Left ventricle myocardium superior (tissue), 1 donor: ENCODE measurements around the gene JMJD8. TPM values are rescaled to one million over a fixed set of nuclear protein-coding genes. Genes with fewer than 3 reads are reported as not detected.

ENCODE experiments used
- ATAC-seq: fragments of 200-7000 bp; cut with Tn5 transposase; one replicate; pipeline ENCODE4 v1.9.1; 2020; ENCODE audit warnings: mild to moderate bottlenecking, moderate library complexity
- DNase-seq: peaks from one replicate; pipeline ENCODE4 v3.0.0-alpha.2; 2020
- intact Hi-C: fragments of 100-400 bp; cut with micrococcal nuclease; formaldehyde crosslinking; loops from one replicate; pipeline ENCODE4 v1.11.0; 2022
- total RNA-seq: library from RNA; stranded (reverse); fragmentation: NEBNext Ultra II Directional; extraction: Animal tissue kit (Norgen Biotek cat#: 25700); gene quantifications from one replicate; pipeline ENCODE4 v1.2.1, GENCODE V29; 2021
- donor health status: DM: no; HTN: yes; CAD: no; lungs with severe emphysema.

JMJD8 gene
- total RNA-seq, 1 donor from 2014 or later: 49.0 TPM

DNA sequence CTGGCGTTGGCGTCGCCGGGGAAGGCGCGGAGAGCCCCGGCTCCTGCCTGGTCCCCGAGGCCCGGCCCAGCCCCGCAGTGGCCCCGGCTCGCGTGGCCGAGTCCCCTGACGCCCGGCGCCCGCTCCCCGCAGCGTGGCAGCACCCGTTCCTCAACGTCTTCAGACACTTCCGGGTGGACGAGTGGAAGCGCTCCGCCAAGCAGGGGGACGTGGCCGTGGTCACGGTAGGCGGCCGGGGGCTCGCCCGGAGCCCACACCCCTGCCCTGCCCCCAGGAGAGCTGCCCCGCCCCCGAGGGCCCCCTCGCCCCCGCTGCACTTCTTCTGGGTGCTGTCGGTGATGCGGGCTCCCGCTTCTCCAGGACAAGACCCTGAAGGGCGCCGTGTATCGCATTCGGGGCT, 34.5 kb downstream of the JMJD8 start:
- peak; percentile 0 for ATAC-seq
- intact Hi-C loops: no loop called here

DNA sequence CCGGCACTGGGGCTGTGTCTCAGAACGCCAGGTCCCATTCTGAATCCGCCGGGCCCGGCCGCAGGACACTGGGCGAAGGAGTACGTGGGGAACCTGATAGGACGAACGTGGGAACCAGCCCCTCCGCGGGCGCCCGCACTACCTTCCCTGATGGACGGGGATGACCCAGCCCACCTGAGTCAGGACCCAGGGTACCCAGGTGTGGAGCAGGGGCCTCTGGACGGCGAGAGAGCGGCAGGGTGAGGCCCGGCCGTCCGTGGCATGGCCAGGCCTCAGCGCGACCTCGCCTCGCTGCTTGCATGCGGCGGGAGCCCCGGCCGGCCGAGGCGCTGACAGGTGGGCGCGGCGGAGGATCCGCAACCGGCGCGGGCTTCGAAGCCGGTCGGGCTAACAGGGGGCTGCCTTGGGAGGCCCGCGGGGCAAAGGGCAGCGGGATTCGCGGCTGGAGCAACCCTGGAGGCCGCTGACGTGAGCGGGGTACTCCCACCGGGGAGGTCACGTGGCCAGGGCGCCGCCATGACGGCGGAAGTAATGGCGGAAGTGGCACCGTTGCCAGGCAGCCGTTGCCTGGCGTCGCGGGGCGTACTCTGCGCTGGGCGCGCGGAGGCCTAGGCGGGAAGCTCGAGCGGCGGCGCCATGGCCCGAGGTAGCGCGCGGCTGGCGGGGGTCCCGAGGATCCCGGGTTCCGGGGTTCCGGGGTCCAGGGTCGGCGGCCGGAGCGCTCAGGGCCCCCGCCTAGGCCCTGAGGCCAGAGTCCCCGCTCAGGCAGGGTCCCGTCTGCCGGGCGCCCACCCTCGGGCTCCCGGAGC, 35.1 kb downstream of the JMJD8 start, which contains the start of gene WDR90:
Gene WDR90 (plus strand): TSS at position 585 of the 809 bp plus-strand sequence. CDS start 52 bp downstream, at position 637.
- ATAC-seq (peak; percentile 83), DNase-seq (peak; percentile 97)
- intact Hi-C loops: no loop called here

More for the DNA sequence above, 34.5 kb downstream of the JMJD8 start:
- no peak for DNase-seq

DNA sequence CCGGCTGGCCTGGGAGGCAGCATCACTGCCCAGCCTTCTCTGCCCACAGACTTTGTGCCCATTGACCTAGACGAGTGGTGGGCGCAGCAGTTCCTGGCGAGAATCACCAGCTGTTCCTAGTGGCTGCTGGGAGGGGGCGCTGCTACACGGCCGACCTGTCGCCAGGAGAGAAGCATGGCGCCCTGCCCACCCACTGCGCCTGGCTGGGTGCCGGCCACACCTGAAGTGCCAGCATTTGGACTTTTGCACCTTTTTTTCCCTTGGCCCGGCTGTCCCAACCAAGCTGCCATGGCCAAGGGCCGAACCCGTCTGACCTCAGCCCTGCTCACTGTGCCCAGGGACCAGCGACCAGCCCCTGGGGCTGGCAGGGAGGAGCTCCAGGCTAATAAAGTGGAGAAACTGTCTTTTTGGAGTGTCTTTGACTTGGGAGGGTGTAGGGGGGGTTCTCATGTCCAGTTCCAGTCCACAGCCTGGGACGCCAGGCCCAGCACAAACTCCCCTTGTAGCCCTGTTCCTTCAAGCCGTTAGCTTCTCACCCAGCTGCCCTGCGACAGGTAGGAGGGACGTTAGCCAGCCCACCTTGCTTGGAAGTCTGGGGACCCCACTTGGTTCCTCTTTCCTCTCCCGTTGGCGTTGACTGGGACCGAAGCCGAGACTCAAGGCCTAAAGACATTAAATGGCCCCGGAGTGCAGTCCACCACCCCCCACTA, 35.9 kb downstream of the JMJD8 start:
- DNase-seq (no peak), ATAC-seq (no peak)
- intact Hi-C loops: no loop called here

DNA sequence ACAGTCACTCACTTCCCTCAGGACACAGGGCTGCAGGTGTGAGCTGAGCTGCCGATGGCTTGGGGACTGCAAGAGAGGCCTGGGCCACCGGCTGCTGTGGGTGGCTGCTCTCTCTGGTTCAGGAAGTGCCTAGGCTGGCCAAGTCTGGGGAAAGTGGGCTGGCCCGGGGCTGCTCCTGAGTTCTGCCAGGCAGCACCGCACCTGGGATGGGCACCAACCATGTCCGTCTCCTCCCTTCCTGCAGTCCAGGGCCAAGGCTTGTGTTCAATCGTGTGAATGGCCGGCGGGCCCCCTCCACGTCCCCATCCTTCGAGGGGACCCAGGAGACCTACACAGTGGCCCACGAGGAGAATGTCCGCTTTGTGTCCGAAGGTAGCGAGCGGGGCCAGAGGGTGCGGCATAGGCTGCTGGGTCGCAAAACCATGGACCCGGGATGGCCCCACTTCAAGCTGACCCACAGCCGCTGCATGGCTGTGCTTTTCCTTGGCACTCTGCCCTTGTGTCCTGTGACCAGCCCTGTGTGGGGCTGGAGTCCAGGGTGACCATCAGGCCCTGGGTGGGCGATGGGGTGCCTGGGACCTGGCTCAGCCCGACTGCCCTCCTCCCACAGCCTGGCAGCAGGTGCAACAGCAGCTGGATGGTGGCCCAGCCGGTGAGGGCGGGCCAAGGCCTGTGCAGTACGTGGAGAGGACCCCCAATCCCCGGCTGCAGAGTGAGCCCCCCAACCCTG, 36.8 kb downstream of the JMJD8 start:
- ATAC-seq (peak; percentile 1), DNase-seq (no peak)
- intact Hi-C loops: no loop called here

DNA sequence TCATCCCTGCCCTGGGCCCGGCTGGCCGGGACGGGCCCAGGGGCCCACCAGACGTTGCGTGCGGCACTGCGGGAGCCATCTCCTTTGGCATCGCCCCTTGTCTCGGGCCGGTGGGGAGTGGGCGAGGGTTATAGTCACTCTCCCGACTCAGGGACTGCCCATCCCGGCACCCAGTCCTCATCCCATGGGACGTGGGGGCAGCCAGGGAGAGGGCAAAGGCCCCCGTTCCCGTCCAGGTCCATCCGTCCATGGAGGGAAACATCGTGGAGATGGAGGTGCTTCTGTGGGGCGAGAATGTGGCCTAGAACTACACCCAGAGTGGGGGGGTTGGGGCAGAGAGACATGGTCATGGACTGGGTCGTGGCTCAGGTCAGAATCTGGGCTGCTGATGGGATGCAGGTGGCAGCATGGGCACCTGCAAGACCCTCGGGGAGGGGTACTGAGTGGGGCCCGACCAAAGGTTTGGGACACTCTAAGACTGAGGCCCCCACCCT, 37.4 kb downstream of the JMJD8 start:
- DNase-seq (no peak), ATAC-seq (no peak)
- intact Hi-C loops: no loop called here

DNA sequence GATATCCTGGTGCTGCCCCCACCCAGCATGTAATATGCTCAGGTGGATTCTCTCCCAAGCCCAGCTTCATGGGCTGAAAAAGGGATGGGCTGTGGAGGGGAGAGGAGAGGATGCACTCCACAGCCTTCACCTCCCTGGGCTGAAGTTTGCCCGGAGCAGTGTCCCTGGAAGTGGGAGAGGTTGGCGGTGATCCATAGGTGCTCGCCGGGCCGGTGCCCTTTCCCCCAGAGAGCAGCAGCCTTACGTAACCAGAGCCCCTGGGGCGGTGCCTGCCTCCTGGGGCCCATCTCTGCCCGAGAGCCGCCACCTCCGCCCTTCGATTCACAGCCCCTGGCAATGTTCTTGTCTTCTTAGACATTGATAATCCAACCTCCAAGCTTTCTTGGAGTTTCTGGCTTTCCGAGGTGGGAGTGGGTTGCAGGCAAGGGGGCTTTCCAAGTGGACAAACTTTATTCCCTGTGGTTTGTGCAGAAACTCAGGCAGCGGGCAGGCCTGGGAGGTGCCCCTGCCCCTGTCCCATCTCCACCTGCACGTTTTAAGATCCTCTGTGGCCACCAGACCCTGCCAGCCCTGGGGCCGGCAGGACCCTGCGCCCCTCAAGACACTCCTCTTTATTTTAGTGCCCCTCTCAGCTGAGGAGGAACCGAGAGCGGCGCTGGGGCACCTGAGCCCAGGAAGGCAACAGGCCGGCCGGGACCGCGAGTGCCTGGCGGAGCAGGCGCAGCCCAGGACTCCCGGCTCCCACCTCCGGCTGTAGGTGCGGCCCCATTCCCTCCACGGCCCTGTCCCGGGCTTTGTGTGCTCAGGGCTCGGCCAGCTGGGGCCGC, 38.1 kb downstream of the JMJD8 start:
- intact Hi-C loops: no loop called here
- peak; percentile 52 for ATAC-seq
- peak; percentile 88 for DNase-seq

DNA sequence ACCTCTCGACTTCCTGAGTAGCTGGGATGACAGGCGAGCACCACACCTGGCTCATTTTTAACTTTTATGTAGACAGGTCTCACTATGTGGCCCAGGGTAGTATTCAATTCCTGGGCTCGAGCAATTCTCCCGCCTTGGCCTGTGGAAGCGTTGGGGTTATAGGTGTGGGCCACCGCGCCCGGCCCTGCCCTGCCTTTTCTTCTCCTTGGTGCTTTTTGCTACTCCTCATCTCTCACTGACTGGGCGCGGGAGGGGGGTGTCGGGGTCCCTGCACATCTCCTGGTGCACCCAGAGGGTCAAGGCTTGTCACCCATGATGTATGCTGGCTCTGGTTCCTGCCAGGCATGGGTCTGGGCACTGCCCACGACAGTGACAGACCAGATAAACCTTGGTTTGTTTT, 39.6 kb downstream of the JMJD8 start:
- intact Hi-C loops: no loop called here
- no peak for ATAC-seq

DNA sequence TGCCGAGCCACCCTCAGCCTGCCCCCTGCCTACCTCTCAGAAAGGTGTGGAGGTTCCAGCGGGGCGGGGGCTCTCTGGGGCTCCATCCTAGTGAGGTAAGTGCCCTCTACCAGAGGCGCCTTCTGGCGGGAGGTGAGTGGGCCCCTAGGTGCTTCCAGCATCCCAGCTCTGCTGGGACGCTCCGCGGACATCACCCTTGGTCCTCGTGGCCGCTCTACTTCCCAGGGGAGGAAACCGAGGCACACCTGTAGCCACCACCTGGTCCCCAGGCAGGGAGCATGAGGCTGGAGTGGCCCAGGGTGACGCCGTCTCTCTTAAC, 41.1 kb downstream of the JMJD8 start:
- peak; percentile 51 for DNase-seq
- no peak for ATAC-seq
- intact Hi-C loops: no loop called here

More for the DNA sequence above, 39.6 kb downstream of the JMJD8 start:
- DNase-seq: no peak

DNA sequence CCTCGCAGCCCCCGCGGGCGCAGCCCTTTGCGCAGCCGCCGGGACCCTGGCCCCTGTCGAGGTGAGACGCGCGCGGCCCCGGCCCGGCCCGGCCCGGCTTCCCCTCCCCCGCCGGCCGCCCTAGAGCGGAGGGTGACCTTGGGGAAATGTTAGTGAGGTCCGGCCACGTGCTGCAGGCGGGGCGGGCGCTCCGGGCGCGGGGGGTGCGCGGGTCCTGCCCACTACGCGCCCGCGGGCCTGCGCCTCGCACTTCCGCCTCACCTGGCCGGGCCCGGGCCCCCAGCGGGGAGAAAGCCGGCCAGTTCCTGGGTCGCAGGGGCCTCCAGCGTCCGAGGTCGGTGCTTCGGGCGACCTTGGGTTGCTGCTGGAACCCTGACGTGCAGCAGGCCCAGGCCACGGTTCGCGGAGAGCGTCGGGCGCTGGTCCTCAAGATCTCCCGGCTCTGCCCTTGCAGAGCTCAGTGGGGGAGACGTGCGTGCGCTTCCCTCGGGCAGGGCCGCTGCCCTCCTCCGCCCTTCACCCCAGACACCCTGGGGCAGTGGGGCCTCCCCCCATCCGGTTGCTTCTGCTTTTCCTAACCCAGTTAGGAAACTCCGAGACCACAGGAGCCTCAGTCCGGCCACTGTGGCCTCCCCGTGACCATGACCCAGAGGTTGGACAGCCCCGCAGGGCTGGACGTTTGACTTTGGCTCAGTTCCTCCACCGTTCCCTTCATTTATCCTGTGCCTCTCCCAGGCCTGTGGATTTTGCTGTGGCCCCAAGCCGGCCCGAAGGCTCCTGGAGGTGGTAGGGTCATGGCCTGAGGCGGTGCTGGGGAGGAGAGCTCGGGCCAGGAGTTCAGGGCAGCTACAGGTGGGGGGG, 41.7 kb downstream of the JMJD8 start:
- ATAC-seq: peak; percentile 43
- intact Hi-C loops: no loop called here
- DNase-seq: peak; percentile 84

DNA sequence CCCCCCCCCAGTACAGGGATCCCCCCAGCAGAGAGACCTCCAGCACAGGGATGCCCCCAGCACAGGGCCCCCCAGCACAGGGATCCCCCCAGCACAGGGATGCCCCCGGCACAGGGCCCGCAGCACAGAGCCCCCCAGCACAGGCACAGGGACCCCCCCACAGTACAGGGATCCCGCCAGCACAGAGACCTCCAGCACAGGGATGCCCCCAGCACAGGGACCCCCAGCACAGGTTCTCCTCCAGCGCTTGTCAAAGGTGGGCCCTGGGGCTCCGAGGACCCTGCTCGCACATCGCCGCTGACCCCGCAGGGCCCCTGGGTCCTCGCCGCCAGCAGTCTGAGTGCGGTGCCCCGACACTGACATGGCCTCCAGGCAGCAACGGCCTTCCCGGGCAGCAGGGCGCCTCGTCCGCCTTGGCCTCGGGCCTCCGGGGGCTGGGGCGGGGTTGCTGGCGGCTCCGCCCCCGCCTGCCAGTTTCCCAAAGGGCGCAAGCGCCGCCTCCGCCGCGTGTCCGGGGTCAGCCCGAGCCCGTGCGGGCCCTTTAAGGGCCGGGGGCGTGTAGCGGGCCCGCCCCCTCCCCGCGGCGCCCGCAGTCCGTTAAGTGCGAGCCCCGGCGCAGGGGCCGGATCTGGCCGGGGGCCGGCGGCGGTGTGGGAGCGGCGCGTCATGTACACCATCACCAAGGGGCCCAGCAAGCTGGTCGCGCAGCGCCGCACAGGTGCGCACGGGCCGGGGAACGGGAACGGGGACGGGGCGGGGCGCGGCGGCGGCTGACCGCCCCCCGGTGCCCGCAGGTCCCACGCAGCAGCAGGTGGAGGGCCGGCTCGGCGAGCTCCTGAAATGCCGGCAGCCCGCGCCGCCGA, 42.6 kb downstream of the JMJD8 start, which contains the start of gene MCRIP2:
Gene MCRIP2 (plus strand): TSS at position 503 of the 863 bp plus-strand sequence. CDS start 164 bp downstream, at position 667.
- peak; percentile 66 for ATAC-seq
- DNase-seq: peak; percentile 96
- intact Hi-C loops: no loop called here

DNA sequence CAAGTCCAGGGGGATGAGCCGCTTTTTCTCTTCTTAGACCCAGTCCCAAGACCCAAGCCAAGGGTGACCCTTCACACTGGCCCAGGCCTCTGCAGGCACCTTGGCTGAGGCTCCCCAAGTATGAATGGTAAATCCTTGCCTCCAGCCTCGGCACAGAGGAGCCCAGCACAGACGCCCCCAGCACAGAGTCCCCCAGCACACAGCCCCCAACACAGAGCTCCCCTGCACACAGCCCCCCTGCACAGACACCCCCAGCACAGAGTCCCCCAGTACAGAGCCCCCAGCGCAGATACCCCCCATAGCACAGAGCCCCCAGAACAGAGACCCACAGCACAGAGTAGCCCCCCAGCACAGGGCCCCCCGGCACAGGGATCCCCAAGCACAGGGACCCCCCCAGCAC, 43.5 kb downstream of the JMJD8 start:
- intact Hi-C loops: no loop called here
- DNase-seq (no peak), ATAC-seq (no peak)

DNA sequence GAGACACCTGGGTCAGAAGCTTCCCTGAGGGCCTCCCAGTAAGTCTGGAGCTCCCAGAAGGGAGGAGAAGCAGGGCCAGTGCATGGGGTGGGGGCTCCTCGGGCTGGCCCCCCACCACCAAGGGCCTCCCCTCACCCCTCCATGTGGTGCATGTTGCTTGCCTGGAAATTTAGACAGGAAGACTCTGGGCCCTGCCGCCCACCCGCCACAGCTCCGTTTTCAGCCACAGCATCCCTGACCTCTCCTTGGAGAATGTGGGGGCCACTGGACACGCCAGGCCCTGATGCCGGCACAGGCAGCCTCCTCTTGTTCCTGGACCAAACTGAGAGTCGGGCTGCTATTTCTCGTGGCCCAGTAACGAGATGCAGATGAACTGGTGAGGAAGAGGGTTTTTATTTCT, 45.3 kb downstream of the JMJD8 start:
- DNase-seq: no peak
- ATAC-seq: no peak
- intact Hi-C loops: no loop called here

DNA sequence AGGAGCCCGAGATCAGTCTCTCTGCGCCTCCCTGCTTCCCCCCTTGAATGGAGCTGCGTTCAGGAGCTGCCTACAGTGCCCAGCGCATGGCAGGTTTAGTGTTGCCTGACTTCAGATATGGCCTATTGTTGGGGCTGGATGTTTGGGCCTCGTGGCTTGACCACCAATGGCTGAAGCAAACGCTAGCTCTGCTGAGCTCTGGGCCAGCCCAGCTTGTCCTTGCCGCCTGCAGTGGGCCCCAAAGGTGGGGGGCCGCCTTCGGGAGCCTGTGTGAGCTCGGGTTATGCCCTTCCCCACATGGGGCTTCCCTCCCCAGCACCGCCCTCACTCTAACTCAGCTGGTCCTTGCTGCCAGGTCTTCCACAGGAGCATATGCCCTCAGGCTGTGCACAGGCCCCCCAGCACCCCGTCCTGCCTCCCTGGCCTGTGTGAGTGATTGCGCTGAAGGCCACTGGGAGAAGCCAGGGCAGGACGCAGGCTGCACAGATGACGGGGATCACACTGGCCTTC, 46.0 kb downstream of the JMJD8 start:
- DNase-seq (peak; percentile 45), ATAC-seq (no peak)
- intact Hi-C loops: no loop called here

DNA sequence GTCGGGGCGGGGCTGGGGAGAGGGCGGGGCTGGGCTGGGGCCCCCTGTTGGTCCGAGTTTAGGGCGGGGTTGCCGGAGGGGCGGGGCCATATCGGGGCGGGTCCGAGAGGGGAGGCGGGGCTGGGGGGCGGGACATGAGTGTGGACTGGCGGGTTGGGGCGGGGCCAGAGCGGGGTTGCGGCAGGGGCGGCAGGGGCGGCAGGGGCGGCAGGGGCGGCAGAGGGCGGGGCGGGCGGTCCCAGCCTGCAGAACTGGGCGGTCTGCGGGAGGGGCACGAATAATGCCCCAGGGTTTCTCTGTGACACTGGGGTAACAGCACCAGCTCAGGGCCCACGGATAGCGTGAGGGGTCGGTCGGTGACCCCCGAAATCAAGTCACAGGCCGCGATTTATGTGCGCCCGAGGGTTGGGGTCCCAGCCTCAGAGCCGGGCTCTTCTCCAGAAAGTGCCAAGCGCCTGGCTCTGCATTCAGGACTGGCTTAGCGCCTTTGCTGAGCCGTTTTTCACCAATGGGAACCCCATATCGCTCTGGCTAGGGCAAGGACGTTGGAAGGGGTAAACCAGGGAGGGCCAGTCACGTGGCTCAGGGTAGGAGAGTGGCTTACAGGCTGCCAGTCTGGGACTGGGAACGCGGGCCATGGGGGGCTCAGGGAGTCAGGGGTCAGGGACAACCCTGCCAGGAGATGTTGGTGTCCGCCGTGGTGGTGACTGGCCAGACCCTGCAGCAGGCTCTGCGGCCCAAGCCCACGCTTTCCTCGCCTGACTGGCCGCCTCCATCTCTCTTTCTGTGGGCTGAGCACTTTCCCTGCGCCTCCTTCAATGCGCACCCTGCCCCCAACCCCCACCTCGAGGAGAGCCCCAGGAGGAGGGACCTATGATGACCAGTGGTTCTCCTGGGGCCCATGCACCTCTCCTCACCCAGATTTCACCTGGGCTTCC, 46.8 kb downstream of the JMJD8 start:
- DNase-seq (peak; percentile 94), ATAC-seq (peak; percentile 80)
- intact Hi-C loops: no loop called here

DNA sequence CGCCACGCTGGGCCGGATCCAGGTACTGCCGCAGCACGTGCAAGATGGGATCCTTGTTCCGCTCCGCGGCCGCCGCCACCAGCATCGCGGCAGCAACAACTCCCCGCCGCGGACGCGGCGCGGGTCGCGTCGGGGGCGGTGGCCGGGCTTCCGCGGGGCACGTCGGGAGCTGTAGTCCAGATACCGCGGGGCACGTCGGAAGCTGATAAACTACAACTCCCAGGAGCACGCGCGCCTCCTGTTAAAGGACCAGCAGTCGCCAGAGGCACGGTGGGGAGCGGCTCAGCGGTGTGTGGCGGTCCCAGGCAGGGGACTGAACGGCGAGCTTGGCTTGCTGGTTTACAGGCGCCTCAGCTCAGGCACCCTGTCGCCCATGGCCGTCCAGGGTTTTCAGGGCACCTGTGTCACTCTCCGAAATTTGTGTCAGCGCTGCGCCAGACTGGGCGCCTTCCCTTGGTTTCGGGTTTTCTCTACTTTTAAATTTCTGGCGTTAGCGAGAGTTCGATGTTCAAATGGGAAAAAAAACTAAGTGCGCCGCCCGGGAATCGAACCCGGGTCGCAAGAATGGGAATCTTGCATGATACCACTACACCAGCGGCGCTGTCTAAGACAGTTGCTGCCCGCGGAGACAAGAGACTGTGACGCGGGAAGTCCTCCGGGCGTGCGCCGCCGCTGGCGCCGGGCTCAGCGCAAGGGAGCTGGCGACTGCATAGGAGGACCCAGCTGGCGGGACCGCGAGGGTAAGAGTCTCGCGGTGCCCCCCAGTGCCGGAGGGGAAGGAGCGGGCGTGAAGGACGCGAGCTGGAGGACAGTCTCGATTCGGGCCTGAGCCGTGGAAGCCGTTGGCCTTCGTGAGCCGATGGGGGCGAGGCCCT, 47.7 kb downstream of the JMJD8 start, which contains the start of gene METTL26:
Gene METTL26 (minus strand): TSS at position 100 of the 875 bp plus-strand sequence. CDS start 15 bp downstream, at position 85.
- DNase-seq (peak; percentile 98), ATAC-seq (peak; percentile 86)
- intact Hi-C loops: no loop called here
